Testis (tissue), 2 donors: Measurements from ENCODE around the gene MEGF11.

ENCODE experiments used
- POLR2A ChIP-seq: fragments of 450-650 bp; IDR thresholded peaks from one replicate; pipeline ENCODE4 v1.6.1; 2017; ENCODE audit warnings: antibody characterized with exemption, mild to moderate bottlenecking, moderate library complexity
- TF ChIP-seq, protein P1 (sequence below), 3 experiments: fragments of 450-650 bp in 2 of 3; fragments of 200-600 bp in 1 of 3; sonication (generic) in 1 of 3; IDR thresholded peaks; one replicate each; pipeline ENCODE4 v1.5.1; 2016 to 2019; ENCODE audit warnings: antibody characterized with exemption in 3 of 3, mild to moderate bottlenecking in 2 of 3, moderate library complexity in 1 of 3

DNA sequence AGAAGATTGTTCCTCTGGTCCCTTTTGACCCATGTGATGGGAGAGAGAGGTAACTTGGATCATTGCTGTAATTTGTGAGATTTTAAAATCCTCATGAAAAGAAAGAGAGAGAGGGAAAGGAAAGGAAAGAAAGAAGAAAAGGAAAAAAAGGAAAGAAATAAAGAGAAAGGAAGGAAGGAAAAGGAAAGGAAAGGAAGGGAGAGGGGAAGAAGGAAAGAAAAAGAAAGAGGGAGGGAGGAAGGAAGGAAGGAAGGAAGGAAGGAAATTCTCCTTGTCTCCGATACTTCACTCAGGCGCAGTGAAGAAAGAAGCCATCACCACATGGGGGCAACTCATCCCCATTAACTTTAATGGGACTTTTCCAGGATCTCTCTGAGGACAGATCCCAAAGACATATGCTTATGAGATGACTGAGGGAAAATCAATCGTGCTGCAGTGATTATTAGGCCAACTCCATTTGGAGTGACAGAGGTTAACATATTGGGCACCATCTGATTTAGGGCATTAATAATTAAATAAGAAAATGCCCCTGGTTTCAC is 123.0 kb downstream of the MEGF11 start:
- TF ChIP-seq, protein P1, sequence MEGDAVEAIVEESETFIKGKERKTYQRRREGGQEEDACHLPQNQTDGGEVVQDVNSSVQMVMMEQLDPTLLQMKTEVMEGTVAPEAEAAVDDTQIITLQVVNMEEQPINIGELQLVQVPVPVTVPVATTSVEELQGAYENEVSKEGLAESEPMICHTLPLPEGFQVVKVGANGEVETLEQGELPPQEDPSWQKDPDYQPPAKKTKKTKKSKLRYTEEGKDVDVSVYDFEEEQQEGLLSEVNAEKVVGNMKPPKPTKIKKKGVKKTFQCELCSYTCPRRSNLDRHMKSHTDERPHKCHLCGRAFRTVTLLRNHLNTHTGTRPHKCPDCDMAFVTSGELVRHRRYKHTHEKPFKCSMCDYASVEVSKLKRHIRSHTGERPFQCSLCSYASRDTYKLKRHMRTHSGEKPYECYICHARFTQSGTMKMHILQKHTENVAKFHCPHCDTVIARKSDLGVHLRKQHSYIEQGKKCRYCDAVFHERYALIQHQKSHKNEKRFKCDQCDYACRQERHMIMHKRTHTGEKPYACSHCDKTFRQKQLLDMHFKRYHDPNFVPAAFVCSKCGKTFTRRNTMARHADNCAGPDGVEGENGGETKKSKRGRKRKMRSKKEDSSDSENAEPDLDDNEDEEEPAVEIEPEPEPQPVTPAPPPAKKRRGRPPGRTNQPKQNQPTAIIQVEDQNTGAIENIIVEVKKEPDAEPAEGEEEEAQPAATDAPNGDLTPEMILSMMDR (IDR thresholded peaks at IDR 0.05) = no peak
- no peak for TF ChIP-seq POLR2A
